DMS79 treated with DMSO at 0.1 percent for 48 hours (cell line): ENCODE measurements around the gene RASSF9.

Experiments
- DNase-seq: peaks from one replicate; lab custom pipeline; 2025; lab: John Stamatoyannopoulos, UW

RASSF9 gene

GRCh38 chr12:85821206-85821605, 15.0 kb downstream of the RASSF9 start:
- no peak for DNase-seq

- DNase-seq, result no peak
Measured at GRCh38 chr12:85820101-85820500, 16.1 kb downstream of the RASSF9 start.

- no peak for DNase-seq
Measured at GRCh38 chr12:85814741-85815140, 21.5 kb downstream of the RASSF9 start.

GRCh38 chr12:85814071-85814470, 22.1 kb downstream of the RASSF9 start:
- no peak for DNase-seq

GRCh38 chr12:85809500-85809899, 26.7 kb downstream of the RASSF9 start:
- DNase-seq, result no peak

GRCh38 chr12:85807730-85808129, 28.5 kb downstream of the RASSF9 start:
- no peak for DNase-seq

GRCh38 chr12:85805654-85806053, 30.6 kb downstream of the RASSF9 start:
- no peak for DNase-seq

GRCh38 chr12:85804663-85805062, 31.5 kb downstream of the RASSF9 start:
- DNase-seq, result no peak

- DNase-seq, result no peak
Measured at GRCh38 chr12:85803923-85804322, 32.3 kb downstream of the RASSF9 start.

GRCh38 chr12:85803231-85803630, 33.0 kb downstream of the RASSF9 start:
- no peak for DNase-seq

GRCh38 chr12:85798122-85798521, 38.1 kb downstream of the RASSF9 start:
- no peak for DNase-seq

GRCh38 chr12:85796001-85796400, 40.2 kb downstream of the RASSF9 start:
- DNase-seq, result no peak

- no peak for DNase-seq
Measured at GRCh38 chr12:85794531-85794930, 41.7 kb downstream of the RASSF9 start.

- DNase-seq, result no peak
Measured at GRCh38 chr12:85784096-85784720, 52.0 kb downstream of the RASSF9 start.

- no peak for DNase-seq
Measured at GRCh38 chr12:85782711-85783110, 53.5 kb downstream of the RASSF9 start.

GRCh38 chr12:85781766-85782165, 54.4 kb downstream of the RASSF9 start:
- no peak for DNase-seq

- DNase-seq, result no peak
Measured at GRCh38 chr12:85779768-85780167, 56.4 kb downstream of the RASSF9 start.

- DNase-seq, result no peak
Measured at GRCh38 chr12:85775091-85775490, 61.1 kb downstream of the RASSF9 start.

GRCh38 chr12:85765453-85765869, 70.7 kb downstream of the RASSF9 start:
- no peak for DNase-seq

- no peak for DNase-seq
Measured at GRCh38 chr12:85759623-85760022, 76.6 kb downstream of the RASSF9 start.

- DNase-seq, result no peak
Measured at GRCh38 chr12:85759091-85759490, 77.1 kb downstream of the RASSF9 start.

- DNase-seq, result no peak
Measured at GRCh38 chr12:85755760-85756159, 80.4 kb downstream of the RASSF9 start.
